GM19240 (cell line): ENCODE results near the gene HEATR3.

ENCODE experiments used
- DNase-seq: peaks from one replicate; pipeline ENCODE4 v3.0.0; 2011; ENCODE audit warnings: low spot score; ENCODE audit not compliant: insufficient read length

The HEATR3 gene

GRCh38 chr16:50065624-50066481, at the start of gene HEATR3:
Gene HEATR3 (plus strand): TSS chr16:50065970. CDS start chr16:50066132, 162 bp downstream.
- DNase-seq: peak; percentile 71

DNA sequence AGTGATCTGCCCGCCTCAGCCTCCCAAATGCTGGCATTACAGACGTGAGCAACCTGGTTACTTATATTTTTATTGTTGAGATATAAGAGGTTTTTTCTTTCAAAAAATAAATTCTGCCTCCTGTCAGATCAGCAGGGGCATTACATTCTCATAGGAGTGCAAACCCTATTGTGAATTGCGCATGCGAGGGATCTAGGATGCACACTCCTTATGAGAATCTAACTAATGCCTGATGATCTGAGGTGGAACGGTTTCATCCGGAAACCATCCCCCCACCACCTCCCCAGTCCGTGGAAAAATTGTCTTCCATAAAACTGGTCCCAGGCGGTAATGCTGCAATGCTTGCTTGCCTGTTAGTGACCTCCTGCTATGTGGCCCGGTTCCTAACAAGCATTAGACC, 48.2 kb upstream of the HEATR3 start:
- no peak for DNase-seq

DNA sequence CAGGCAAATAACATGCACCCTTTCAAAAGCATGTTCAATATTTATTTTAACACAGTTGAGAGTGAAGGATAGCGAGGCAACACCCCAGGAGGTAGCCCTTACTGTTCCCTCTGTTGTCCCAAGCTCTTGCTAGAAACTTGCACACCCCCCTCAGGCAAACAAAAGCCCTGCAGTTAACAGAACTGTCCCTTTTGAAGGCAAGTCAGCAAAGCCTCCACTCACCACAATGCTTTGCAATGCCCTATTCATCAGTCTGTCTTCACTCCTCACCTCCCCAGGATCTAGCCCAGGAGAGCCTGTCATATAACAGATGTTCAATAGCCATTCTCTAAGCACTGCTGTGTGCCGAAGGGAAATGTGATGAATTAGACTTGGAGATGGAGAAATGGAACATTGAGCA, 44.2 kb upstream of the HEATR3 start:
- no peak for DNase-seq

- DNase-seq: no peak
Observed at GRCh38 chr16:50023641-50024040, 42.1 kb upstream of the HEATR3 start.

GRCh38 chr16:50024207-50024606, 41.6 kb upstream of the HEATR3 start:
- DNase-seq: no peak

DNA sequence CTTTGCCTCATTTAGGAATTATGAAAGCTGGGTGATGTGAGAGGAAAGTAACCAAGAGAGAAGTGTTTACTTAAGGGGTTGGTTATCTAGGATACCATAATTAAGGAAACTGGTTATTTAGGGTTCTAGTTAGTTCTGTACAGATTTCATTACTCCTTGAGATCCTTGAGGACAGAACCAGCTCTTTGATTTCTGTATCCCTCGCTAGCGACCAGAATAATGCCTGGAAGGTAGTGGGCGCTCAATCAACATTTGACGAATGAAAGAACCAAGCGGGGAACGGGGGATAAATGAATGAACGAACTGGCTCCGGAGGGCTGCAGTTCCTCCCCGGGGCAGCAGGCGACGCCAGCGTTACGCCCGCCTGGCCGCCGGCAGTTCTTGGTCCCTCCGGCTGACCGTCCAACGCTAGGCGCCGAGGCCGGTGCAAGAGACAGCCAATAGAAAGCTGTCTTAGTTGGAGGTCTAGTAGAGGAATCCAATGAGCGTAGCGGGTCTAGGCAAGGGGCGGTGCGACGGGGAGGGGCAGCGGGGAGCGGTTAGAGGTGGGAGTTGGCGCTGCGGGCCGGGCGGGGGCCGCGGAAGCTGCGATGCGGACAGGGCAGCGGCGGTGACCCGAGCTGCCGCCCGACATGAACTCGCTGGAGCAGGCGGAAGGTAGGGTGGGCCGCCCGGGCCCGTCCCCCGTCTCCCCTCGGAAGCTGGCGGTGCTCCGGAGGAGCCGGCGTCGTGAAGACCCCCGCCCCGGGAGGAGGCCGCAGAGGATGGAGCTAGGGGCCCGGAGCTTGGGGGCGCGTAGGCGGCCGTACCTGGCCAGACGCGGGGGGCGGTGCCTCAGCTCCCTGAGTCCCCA, 40.9 kb upstream of the HEATR3 start, which contains the start of gene CNEP1R1:
Gene CNEP1R1, plus strand, starts transcription at position 542 of the 853 bp plus-strand sequence. Its CDS starts 91 bp downstream, at position 633.
- peak; percentile 88 for DNase-seq

DNA sequence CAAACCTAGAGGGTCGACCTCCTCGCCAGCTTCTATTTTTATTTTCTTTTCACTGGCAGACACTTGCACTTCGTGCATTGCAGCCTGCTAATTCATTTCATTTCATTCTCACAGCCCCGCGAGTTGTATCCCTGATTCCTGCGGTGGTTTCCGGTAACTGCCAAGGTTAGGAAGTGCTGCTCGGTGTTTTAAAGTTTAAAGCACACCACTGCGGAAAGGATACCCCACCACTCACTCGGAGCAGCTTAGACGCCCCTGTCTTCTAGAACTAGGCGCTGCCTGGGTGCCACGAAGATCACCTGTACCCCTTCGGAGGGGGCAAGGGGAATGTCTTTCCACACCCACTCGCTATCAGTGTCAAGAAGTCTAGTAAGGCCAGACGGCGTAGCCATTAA, 40.2 kb upstream of the HEATR3 start:
- DNase-seq: no peak

DNA sequence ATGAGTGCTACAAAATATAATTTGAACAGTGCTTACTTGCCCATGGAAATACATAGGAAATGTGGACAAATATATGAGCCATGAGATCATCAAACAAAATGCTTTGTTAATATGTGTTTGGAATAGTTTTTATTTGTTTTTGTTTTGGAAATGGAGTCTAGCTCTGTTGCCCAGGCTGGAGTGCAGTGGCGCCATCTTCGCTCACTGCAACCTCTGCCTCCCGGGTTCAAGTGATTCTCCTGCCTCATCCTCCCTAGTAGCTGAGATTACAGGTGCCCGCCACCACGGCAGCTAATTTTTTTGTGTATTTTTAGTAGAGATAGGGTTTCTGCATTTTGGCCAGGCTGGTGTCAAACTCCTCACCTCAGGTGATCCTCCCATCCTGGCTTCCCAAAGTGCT, 37.9 kb upstream of the HEATR3 start:
- no peak for DNase-seq

- no peak for DNase-seq
Observed at GRCh38 chr16:50035468-50035992, 30.2 kb upstream of the HEATR3 start.

DNA sequence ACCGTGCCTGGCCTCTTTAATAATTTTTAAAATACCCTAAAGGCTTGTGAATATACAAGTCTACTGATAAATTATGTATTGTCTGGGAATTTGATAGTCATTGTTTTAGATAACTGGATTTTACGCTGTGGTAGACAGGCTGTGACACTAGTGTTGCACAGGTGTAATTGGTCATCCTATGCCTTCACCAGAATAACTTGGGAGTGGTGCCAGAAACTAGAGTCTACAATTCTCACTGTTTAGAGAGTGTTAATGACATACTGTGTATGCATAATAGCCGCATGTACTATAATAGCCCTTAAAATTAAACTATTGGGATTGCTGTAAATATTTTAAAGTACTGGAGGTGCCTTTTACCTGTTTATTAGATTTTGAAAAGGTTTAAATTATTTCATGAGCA, 29.3 kb upstream of the HEATR3 start:
- no peak for DNase-seq

GRCh38 chr16:50037662-50038220, 28.0 kb upstream of the HEATR3 start:
- DNase-seq: no peak

GRCh38 chr16:50038286-50038685, 27.5 kb upstream of the HEATR3 start:
- no peak for DNase-seq

GRCh38 chr16:50038756-50039529, 26.8 kb upstream of the HEATR3 start:
- DNase-seq: no peak

DNA sequence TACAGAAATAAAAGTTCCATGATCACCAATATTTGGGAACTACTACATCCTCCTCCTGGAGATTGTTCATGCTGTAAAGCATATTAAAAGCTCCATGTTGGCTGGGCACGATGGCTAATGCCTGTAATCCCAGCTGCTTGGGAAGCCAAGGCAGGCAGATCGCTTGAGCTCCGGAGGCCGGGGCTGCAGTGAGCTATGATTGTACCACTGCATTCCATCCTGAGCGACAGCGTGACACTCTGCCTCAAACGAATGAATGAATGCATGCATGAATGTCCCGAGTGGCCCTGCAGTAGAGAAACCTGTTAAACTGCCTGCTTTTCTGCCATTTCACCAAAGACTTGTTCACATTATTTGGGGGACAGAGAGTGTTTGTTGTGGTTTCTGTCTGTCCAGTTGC, 25.8 kb upstream of the HEATR3 start:
- no peak for DNase-seq

GRCh38 chr16:50040710-50041109, 25.1 kb upstream of the HEATR3 start:
- no peak for DNase-seq

- DNase-seq: no peak
Observed at GRCh38 chr16:50043358-50043757, 22.4 kb upstream of the HEATR3 start.

- no peak for DNase-seq
Observed at GRCh38 chr16:50045412-50045811, 20.4 kb upstream of the HEATR3 start.

DNA sequence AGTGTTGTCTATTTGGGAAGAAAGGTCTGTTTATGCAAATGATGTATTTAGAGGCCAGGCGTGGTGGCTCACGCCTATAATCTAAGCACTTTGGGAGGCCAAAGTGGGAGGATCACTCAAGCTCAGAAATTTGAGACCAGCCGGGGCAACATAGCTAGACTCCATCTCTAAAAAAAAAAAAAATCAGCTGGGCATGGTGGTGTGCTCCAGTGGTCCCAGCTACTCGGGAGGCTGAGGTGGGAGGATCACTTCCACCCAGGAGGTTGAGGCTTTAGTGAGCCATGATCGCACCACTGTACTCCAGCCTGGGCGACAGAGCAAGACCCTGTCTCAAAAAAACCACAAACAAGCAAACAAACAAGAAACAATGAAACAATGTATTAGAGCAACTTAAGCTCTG, 18.9 kb upstream of the HEATR3 start:
- DNase-seq: no peak

- DNase-seq: no peak
Observed at GRCh38 chr16:50047864-50048263, 17.9 kb upstream of the HEATR3 start.

GRCh38 chr16:50050802-50051201, 15.0 kb upstream of the HEATR3 start:
- DNase-seq: no peak

DNA sequence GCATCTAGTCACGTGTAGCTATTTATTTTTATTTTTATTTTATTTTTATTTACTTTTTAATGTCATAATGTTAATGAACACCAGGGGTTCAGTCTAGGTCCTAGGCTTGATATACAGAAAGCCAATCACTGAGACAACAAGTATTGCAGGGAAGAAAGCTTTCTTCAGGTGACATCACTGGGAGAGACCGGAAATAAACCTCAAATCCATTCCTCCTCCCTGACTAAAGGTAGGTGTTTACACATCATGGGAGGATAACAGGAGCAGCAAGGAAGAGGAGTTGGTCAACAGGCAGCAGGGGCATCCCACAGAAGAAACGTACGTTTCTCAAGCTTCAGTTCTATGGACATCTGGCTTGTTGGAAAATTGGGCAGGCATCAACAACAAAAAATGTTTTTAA, 9.5 kb upstream of the HEATR3 start:
- DNase-seq: no peak
